HPDE6-E6E7 (cell line): Measurements from ENCODE around the gene NR1H4.
"Not testable (repeated sequence)": the region's sequence is repeated elsewhere in the genome, so short reads cannot be mapped to it uniquely, and the experiment has no call there.

Experiments
- DNase-seq: peaks from one replicate; pipeline ENCODE4 v3.0.0; 2011; ENCODE audit warnings: missing footprints; ENCODE audit errors: extremely low spot score

Gene NR1H4

DNA sequence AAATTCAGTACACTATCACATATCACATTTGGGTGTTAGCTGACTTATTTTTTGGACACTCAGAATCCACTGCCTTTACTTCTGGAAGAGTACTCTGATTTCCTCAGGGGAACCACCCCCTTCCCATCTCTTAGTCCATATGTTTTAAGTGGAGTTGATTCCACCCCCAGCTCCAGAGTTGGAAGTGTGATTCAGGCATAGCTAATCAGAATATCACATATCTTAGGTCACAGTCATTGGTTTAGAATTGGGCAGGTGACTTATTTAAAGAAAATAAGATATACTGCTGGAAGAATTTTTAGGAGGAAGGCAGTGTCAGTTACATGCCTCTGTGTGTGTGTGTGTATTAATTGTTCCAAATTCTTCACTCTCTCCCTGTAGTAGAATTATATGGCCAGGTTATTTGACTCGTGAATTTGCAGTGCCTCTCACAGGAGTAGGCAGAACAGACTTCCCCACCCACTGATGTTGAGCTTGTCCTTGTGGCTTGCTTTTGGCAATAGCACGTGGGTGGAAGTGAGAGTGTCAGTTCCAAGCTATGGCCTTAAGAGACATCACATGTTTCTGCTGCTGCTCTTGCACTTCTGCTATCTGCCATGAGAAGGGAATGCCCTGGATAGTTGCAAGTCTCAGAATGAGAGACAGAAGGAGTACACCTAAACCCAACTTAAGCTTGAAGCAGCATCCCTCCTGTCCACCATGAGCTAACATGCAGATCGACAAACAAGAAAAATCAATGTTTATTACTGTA lies 93.4 kb downstream of the NR1H4 start:
- no peak for DNase-seq

DNA sequence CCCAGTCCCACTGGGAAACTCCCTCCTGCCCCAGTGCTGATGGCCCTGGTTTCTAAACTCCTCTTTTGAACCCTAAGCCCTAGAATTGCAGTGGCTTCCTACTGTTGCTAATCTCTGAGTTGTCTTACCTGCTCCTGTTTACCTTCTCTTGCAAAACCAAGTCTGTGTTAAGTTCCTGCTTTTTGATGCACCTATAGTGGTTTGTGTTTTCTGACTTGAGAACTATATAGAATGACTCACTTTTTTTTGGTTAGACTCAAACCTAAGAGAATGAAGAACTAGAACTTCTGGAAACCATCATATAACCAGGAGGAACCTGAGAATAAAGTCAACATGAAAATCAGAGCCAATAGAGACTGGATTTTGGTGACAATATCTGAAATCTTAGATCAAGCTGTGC lies 94.3 kb downstream of the NR1H4 start:
- no peak for DNase-seq

DNA sequence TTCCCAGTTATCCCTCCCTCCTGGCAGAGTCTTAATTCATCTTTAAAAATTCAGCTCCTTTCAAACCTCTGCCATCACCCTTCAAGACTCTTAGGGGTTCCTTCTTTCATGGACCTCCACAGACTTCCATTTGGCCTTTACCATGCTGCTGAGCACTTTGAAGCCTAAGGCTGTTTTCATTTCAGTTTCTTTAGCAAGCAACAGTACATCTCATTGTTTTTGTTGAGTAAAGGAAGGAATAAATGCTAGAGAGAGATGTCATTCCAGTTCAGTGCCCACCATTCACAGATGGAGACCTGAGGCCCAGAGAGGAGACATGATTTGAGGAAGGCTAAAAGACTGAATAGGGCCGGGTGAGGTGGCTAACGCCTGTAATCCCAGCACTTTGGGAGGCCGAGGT lies 98.5 kb downstream of the NR1H4 start:
- no peak for DNase-seq

DNA sequence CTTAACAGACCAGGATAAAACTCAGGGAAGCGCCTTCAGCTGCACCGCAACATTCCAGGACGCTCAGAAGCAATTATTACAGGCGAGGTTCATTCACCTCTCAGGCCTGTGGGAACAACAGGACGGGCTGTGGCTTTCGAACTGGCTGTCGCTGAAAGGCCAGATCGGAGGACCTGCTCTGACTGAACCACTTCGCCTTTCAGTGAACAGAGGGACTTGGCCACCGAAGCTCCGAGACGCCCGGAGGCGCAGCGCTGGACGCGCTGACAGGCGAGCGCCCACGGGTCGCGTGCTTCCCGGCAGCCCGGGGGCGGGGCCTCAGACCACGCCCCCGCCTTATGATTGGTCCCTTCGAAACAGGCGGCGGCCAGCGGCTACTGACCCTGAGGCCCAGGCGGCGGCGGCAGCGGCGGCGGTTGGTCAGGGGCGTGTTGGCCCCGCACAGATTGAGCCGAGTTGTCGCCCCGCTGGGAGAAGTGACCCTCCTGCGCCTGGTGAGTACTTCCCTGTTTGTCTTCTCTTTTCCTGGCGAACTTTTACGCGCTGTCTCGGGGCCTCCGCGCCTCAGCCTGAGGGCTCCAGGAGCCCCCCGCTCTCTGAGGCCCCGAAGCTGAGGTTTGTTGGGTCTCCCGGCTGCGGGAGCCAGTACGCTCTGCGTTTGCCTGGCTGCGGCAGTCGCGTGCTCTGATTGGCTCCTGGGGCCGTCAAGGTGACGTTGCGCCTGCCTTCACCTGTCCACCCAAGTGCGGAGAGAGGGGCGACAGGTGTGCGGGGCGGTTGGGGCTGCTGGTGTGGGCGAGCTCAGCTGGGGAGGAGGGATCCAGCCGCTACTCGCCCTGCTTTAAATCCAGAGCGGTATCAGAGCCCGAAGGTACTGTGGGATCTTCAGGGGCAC lies 99.9 kb downstream of the NR1H4 start, which contains the start of gene GAS2L3:
Gene GAS2L3, plus strand, starts transcription at position 393 of the 895 bp plus-strand sequence. CDS start 21,221 bp downstream, outside the sequence.
- DNase-seq: peak; percentile 67

DNA sequence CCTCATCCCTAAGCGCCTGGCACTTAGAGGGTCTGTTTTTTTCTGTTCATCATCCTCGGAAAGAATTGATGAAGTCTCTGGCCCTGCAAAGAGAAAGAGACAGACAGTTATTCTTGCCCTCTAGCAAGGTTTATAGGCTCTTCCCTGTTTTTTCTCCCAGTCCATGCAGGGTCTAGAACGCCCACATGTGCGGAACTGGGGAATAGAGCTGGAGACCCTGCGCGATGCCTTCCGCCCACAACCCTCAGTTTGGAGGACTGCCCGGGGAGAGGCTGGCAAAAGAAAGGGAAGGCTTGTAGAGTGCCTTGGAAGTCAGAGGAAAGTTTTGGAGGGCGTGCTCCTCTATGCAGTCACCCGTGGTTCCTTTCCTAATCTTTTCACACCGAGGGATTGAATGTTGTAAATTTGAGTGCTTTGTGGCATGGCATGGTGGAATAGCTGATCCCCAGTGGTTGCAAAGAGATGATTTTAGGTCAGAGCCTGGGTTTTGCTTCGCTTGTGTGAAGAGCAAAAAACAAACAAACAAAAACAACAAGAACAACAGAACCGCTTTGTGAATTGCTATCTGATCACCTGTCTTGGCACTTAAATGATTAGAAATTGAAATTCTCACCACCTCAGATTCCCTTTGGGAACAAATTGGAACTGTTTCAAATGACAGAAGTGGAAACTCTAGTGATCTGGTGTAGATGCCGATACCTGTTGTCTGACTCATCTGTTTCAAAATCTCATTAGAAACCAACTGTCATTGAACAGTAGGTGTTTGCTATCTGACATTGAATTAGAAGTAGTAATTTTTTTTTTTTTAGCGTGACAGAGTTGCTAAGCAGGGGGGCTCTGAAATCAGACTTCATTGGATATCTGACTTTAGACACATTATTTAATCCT lies 100.8 kb downstream of the NR1H4 start:
- no peak for DNase-seq

DNA sequence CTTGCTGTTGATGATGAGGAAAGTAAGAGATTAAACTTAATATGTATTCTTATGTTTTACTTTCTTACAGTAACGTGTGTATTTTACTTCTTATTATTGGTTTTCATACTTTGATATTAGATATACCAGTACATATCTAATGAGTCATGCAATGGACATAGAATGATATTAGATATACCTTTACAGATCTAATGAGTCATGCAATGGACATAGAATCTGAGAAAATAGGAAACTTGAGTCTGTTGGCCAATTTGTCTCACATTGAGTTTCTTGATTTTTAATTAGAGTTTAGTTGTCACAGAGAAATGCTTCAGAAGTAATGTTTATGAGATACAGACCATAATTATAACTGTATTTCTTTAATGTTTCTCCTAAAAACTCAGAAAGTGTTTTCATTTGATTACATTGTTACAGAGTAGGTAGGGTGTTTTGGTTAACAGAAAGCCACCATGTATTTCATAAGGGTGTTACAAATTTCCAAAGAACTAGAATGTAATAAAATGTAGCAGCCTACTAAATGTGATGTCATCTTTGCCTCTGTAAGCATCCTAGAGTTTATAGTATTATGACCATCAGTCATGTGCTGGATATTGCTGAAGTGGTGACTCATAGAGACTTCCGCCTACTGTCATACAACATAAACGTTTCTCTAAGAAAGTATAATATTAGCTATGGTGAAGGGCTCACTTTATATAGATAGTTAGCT lies 102.8 kb downstream of the NR1H4 start:
- peak; percentile 55 for DNase-seq

DNA sequence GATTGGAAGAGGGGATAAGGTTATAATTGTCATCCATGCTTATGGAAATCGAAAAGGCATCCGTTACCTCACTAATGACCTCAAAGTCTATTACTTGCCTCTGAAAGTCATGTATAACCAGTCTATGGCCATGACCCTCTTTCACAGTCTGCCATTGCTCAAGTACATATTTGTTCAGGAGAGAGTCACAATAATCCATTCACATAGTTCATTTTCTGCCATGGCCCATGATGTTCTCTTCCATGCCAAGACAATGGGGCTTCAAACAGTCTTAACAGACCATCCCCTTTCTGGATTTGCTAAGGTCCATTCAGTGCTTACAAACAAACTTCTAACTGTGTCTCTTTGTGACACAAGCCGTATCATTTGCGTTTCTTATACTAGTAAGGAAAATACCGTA lies 105.3 kb downstream of the NR1H4 start:
- DNase-seq: no peak

DNA sequence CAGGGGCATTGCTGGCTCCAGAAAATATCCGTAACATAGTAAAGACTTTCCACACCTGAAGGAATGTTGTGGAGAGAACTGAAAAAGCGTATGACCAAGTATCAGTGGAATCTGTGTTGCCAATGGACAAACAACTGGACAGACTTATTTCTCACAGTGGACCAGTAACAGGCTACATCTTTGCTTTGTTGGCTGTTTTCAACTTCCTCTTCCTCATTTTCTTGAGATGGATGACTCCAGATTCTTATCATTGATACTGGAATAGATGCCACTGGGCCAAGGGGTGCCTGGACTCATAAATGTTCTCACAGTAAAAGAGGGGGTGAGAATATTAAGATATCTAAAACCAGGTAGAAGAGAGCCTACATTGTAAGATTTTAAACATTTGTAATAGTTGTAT lies 106.2 kb downstream of the NR1H4 start:
- DNase-seq: no peak

DNA sequence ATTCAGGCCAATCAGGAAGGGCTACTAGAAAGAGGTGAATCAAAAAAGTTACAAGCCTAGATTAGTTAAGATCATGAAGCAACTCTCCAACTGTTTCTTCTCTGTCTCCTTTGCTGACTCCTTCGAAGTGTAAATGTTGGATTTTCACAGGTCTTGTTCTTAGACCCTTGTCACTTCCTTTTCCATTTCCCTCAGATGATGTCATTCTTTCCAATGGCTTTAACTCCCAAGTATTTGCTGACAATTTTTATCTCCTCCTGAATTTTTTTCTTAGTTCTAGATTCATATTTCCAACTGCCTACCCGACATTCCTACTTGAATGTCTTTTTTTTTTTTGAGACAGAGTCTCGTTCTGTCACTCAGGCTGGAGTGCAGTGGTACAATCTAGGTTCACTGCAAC lies 110.6 kb downstream of the NR1H4 start:
- no peak for DNase-seq

DNA sequence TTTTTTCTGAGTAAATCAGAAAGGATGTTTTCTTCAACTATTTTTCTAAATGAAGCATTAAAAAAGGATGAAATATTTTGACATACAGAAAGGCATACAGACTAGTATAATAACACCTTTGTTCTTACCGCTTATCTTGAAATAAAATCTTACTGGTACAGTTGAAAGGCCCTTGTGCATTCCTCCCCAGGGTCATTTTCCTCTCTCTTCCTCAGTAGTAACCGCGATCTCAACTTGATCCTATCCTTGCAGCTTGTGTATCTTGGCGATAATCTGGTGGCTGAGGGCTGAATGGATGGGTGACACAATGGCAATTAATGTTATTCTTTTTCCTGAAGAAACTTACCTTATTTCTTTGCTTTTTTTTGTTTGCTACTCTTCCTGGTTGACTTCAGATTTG lies 118.3 kb downstream of the NR1H4 start:
- no peak for DNase-seq

DNA sequence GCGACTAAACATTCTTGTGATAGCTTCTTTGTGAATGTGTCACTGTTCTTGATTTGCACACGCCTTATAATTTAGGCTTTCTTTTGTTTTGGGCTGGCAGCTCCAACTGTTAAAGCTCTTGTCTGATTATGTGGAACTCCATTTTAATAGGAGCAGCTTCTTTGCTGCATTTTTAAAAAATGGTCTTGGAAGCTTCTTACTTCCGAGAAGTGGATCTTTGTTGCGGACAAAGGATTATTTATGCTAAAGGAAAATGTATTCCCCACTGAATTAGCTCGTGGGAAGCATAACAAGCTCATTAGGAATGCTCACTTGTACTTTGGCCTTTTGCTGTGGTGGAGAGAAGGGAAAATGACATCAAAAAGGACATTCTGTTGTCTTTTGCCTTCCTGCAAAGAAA lies 119.8 kb downstream of the NR1H4 start:
- DNase-seq: no peak

DNA sequence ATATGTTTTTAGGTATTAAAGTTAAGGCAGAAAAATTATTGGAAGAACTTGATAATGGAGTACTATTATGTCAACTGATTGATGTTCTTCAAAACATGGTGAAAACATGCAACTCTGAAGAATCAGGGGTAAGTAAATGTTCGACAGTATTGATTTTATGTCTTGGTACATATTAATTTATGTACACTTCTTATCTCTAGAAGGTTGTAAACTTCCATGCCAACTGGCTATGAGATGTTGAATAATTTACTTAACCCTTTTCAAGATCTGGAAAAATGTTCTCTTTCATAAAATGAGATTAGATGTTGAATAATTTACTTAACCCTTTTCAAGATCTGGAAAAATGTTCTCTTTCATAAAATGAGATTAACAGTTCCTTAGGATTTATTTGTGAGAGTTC lies 128.0 kb downstream of the NR1H4 start:
- DNase-seq: no peak

DNA sequence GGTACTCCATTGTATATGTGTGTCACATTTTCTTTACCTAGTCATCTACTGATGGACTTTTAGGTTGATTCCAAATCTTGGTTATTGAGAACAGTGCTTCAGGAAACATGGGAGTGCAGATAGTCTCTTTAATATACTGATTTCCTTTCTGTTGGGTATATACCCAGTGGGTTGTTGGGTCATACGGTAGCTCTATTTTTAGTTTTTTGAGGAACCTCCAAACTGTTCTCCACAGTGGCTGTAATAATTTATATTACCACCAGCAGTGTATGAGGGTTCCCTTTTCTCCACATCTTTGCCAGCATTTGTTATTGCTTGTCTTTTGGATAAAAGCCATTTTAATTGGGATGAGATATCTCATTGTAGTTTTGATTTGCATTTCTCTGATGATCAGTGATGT lies 129.3 kb downstream of the NR1H4 start:
- not testable (repeated sequence) for DNase-seq

DNA sequence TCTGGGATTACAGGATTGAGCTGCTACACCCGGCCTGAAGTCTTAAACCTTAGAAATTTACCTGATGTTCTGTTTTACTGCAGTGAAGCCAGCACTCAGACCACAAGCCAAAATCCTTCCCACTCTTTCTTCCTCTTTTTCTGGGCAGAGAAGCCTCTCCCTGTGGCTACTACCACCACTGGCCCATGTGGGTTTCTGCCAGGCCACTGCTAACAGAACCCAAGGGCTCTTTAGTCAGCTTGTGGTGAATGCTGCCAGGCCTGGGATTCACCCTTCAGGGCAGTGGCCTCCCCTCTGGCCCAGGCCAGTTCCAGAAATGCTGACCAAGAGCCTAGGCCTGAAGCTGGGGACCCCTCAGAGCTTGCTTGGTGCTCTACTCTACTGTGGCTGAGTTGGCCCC lies 135.1 kb downstream of the NR1H4 start:
- no peak for DNase-seq

DNA sequence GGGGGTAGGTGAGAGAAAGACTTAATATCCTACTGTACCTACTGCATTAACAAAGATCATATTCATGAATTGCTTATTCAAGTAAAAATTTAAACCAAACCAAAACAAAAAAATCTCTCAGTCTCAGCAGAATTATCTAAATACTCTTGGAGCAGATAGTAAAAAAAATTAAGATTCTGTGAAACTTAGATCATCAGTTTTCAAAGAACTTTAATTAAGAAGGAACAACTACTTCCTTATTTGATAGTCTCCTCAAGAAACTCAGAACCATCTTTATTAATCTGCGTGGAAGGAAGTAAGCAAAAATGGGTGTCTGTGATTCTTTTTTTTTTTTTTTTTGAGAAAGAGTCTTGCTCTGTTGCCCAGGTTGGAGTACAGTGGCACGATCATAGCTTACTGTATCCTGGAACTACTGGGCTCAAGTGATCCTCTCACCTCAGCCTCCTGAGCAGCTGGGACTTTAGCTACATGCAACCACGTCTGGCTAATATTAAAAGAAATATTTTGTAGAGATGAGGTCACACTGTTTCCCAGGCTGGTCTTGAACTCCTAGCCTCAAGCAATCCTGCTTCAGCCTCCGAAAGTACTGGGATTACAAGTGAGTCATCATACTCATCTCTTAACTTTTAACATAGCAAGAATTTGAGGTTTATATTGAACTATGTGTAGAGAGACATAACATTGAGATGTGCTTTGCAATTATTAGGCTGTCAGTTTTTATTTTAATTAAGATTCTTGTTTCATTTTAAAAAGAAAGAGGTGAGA lies 137.2 kb downstream of the NR1H4 start:
- no peak for DNase-seq

DNA sequence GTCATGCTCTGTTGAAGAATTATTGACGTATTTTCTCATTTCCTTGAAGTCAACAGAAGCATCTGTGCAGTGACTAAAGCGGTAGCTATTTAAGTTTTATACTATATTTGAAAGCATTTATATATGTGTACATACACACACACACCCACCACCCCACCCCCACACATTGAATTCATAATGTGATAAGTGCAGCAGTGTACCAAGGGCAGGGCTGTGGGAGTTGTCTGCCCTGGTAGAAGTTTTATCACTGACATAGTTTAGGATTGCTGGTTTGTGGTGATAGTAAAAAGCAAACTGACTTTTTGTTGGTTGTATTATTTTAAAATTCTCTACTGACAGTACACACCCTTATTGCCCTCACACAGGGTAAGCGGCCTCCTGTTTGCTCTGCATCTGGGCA lies 138.9 kb downstream of the NR1H4 start:
- DNase-seq: no peak
